ENCODE measurements around the gene TNRC18. TPM values are rescaled to one million over a fixed set of nuclear protein-coding genes. Genes with fewer than 3 reads are reported as not detected.
"Not testable (repeated sequence)": the region's sequence is repeated elsewhere in the genome, so short reads cannot be mapped to it uniquely, and the experiment has no call there.

Gene TNRC18
- total and polyA plus RNA-seq, 2 donors (not counting 3 experiments of a cell fraction or from before 2014, with no cell fraction given) = 14.8 to 64.6 TPM

DNA sequence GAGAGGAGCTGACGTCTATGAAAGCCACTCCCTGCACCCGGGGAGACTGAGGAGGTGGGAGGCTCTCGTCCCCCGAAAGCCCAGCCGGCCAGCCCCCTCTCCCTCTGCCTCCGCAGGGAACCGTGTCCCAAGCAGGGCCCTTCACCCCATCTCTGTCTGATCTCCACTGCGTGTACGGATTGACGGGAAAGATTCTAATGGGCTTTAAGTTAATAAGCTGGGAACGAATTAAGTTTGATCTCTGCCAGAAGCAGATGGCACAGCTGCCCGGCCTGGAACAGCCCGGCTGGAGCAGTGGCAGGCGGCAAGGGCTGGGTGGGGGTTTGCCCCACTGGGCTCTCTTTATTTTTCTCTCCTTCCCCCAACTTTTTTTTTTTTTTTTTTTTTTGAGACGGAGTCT, 147.0 kb downstream of the TNRC18 start:
- intact Hi-C loops (cut with micrococcal nuclease) (no loop called here), dilution Hi-C loops (cut with MboI; ENCODE audit: extremely low pct_ligation_motif_present, low sequenced_read_pairs) (no loop called here)
- Histone ChIP-seq H3K9ac (replicated peaks; ENCODE audit: extremely low read depth, insufficient read depth, low read length) (no peak overlapping the region), H3K79me2 (ENCODE audit: control insufficient read depth, insufficient read depth, low read length) (no peaks in the 10 kb centered on the region), H3K4me2 (ENCODE audit: insufficient read depth, low read length) (no peak overlapping the region), H3K36me3 (ENCODE audit: control insufficient read depth in 2 of 2, extremely low read depth in 1 of 2, insufficient read depth in 2 of 2, low read length in 2 of 2) (no peaks in the 10 kb centered on the region), H2AFZ (ENCODE audit: low read depth, low read length) (no peak overlapping the region), H3K4me3 (replicated peaks in 1 of 3; ENCODE audit: insufficient read depth in 1 of 3, low read depth in 1 of 3, low read length in 3 of 3) (no peak overlapping the region), H3K27ac (ENCODE audit: insufficient read depth, low read depth, low read length) (no peak overlapping the region), H3K9me3 (replicated peaks; ENCODE audit: control insufficient read depth, insufficient read depth, low read length) (no peaks in the 10 kb centered on the region), H3K27me3 (ENCODE audit: control insufficient read depth in 2 of 2, insufficient read depth in 2 of 2, low read length in 2 of 2) (no peaks in the 10 kb centered on the region), H3K9me1 (replicated peaks; ENCODE audit: control insufficient read depth, extremely low read depth, insufficient read depth, low read length) (no peaks in the 10 kb centered on the region), H3K4me1 (ENCODE audit: control insufficient read depth, extremely low read depth, insufficient read depth, low read length) (no peaks in the 10 kb centered on the region), H4K20me1 (replicated peaks; ENCODE audit: control insufficient read depth, extremely low read depth, insufficient read depth, low read length) (no peaks in the 10 kb centered on the region)
- BruUV-seq (replicated peaks) = no TSS peak
- TF ChIP-seq, protein P1, sequence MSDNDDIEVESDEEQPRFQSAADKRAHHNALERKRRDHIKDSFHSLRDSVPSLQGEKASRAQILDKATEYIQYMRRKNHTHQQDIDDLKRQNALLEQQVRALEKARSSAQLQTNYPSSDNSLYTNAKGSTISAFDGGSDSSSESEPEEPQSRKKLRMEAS (IDR thresholded peaks at IDR 0.05; ENCODE audit: insufficient read depth, insufficient read length) = no peak
- TF ChIP-seq JUN (IDR thresholded peaks at IDR 0.05; ENCODE audit: borderline replicate concordance, insufficient read depth, insufficient read length, low read depth) = no peak
- no peak for TF ChIP-seq EZH2 (IDR thresholded peaks at IDR 0.05; ENCODE audit: borderline replicate concordance, low read depth, low read length, severe bottlenecking)
- no peak for TF ChIP-seq FOS (IDR thresholded peaks at IDR 0.05; ENCODE audit: borderline replicate concordance, insufficient read depth, low read length)
- TF ChIP-seq POLR2A (IDR thresholded peaks at IDR 0.05; ENCODE audit: low read depth, low read length) = no peak
- TF ChIP-seq, protein P2, sequence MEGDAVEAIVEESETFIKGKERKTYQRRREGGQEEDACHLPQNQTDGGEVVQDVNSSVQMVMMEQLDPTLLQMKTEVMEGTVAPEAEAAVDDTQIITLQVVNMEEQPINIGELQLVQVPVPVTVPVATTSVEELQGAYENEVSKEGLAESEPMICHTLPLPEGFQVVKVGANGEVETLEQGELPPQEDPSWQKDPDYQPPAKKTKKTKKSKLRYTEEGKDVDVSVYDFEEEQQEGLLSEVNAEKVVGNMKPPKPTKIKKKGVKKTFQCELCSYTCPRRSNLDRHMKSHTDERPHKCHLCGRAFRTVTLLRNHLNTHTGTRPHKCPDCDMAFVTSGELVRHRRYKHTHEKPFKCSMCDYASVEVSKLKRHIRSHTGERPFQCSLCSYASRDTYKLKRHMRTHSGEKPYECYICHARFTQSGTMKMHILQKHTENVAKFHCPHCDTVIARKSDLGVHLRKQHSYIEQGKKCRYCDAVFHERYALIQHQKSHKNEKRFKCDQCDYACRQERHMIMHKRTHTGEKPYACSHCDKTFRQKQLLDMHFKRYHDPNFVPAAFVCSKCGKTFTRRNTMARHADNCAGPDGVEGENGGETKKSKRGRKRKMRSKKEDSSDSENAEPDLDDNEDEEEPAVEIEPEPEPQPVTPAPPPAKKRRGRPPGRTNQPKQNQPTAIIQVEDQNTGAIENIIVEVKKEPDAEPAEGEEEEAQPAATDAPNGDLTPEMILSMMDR (IDR thresholded peaks at IDR 0.05; ENCODE audit: extremely low read depth in 1 of 2, insufficient read depth in 1 of 2, low read depth in 1 of 2, low read length in 2 of 2) = no peak
- TF ChIP-seq POLR2AphosphoS5 (IDR thresholded peaks at IDR 0.05; ENCODE audit: insufficient read depth, low read depth, low read length) = no peak
- no peak for TF ChIP-seq MYC (IDR thresholded peaks at IDR 0.05; ENCODE audit: low read depth, low read length)
- TF ChIP-seq GATA2 (IDR thresholded peaks at IDR 0.05; ENCODE audit: insufficient read depth, insufficient read length, low read depth, low read length) = no peak
- DNase-seq (ENCODE audit: low read depth, low spot score) = no peak
- no peak for FAIRE-seq
- ChIA-PET CTCF (interaction anchor here (1.2 to 2.7 kb wide), 2 partner anchors 9 to 37 kb away, joined by 3 to 8 read pairs; no protein-coding TSS in a partner anchor), POLR2A (no interaction called here)

DNA sequence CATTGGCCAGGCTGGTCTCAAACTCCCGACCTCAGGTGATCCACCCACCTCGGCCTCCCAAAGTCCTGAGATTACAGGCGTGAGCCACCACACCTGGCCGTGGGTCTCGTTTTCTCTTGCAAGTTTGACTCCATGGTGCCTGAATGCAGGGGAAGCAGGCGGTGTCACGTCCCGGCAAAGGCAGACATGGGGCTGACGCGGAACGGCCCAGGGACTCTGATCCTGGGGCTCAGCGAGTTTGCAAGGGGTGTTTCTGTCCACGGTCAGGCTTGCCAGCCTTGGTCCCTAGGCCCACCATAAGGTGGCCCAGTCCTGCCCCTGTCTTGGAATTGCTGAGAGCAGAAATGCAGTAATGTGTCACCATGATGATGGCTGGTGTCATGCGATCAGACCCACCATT, 147.5 kb downstream of the TNRC18 start:
- BruUV-seq (replicated peaks); intact Hi-C loops (cut with micrococcal nuclease); FAIRE-seq; H4K20me1 ChIP-seq (replicated peaks; ENCODE audit: control insufficient read depth, extremely low read depth, insufficient read depth, low read length); H3K9me3 ChIP-seq (replicated peaks; ENCODE audit: control insufficient read depth, insufficient read depth, low read length); H3K4me2 ChIP-seq (ENCODE audit: insufficient read depth, low read length); H3K27me3 ChIP-seq (ENCODE audit: control insufficient read depth in 2 of 2, insufficient read depth in 2 of 2, low read length in 2 of 2); H3K27ac ChIP-seq (ENCODE audit: insufficient read depth, low read depth, low read length); dilution Hi-C loops (cut with MboI; ENCODE audit: extremely low pct_ligation_motif_present, low sequenced_read_pairs); H3K36me3 ChIP-seq (ENCODE audit: control insufficient read depth in 2 of 2, extremely low read depth in 1 of 2, insufficient read depth in 2 of 2, low read length in 2 of 2); H2AFZ ChIP-seq (ENCODE audit: low read depth, low read length); H3K4me3 ChIP-seq (replicated peaks in 1 of 3; ENCODE audit: insufficient read depth in 1 of 3, low read depth in 1 of 3, low read length in 3 of 3); DNase-seq (ENCODE audit: low read depth, low spot score); POLR2A ChIA-PET; H3K4me1 ChIP-seq (ENCODE audit: control insufficient read depth, extremely low read depth, insufficient read depth, low read length); H3K79me2 ChIP-seq (ENCODE audit: control insufficient read depth, insufficient read depth, low read length); H3K9me1 ChIP-seq (replicated peaks; ENCODE audit: control insufficient read depth, extremely low read depth, insufficient read depth, low read length); H3K9ac ChIP-seq (replicated peaks; ENCODE audit: extremely low read depth, insufficient read depth, low read length): not testable (repeated sequence)
- CTCF ChIA-PET = interaction anchor here (1.2 to 2.7 kb wide), 2 partner anchors 9 to 36 kb away, joined by 3 to 8 read pairs; no protein-coding TSS in a partner anchor

DNA sequence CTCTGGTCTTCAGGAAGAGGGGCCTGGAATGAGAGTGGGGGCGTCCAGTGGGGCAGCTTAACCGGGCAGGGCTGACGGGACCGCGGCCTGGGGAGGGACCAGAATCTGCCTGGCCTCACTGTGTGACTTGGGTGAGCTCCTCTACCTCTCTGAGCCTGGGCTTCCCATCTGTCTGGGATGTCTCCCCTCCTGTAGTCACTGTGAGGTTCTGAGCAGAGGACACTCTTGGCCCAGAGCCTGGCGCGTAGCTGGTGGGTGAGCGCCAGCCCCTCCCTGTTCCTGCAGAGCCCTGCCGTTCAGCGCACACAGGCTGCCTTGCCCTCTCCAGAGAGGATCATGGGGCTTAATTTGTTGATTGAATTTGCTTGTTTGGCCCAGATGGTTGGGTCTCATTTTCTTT, 148.1 kb downstream of the TNRC18 start:
- H3K4me1 ChIP-seq (ENCODE audit: control insufficient read depth, extremely low read depth, insufficient read depth, low read length); dilution Hi-C loops (cut with MboI; ENCODE audit: extremely low pct_ligation_motif_present, low sequenced_read_pairs); BruUV-seq (replicated peaks); intact Hi-C loops (cut with micrococcal nuclease); H3K36me3 ChIP-seq (ENCODE audit: control insufficient read depth in 2 of 2, extremely low read depth in 1 of 2, insufficient read depth in 2 of 2, low read length in 2 of 2); POLR2A ChIA-PET; H3K27ac ChIP-seq (ENCODE audit: insufficient read depth, low read depth, low read length); H4K20me1 ChIP-seq (replicated peaks; ENCODE audit: control insufficient read depth, extremely low read depth, insufficient read depth, low read length); H3K9ac ChIP-seq (replicated peaks; ENCODE audit: extremely low read depth, insufficient read depth, low read length); H2AFZ ChIP-seq (ENCODE audit: low read depth, low read length); H3K27me3 ChIP-seq (ENCODE audit: control insufficient read depth in 2 of 2, insufficient read depth in 2 of 2, low read length in 2 of 2); H3K4me3 ChIP-seq (replicated peaks in 1 of 3; ENCODE audit: insufficient read depth in 1 of 3, low read depth in 1 of 3, low read length in 3 of 3); DNase-seq (ENCODE audit: low read depth, low spot score); H3K4me2 ChIP-seq (ENCODE audit: insufficient read depth, low read length); H3K79me2 ChIP-seq (ENCODE audit: control insufficient read depth, insufficient read depth, low read length); H3K9me3 ChIP-seq (replicated peaks; ENCODE audit: control insufficient read depth, insufficient read depth, low read length); FAIRE-seq; H3K9me1 ChIP-seq (replicated peaks; ENCODE audit: control insufficient read depth, extremely low read depth, insufficient read depth, low read length): not testable (repeated sequence)
- CTCF ChIA-PET = interaction anchor here (0.7 kb wide), 1 partner anchor 219 kb away, joined by 3 read pairs; no protein-coding TSS in a partner anchor
